ENCODE results near the gene RILPL1.

- TF ChIP-seq, protein P1, sequence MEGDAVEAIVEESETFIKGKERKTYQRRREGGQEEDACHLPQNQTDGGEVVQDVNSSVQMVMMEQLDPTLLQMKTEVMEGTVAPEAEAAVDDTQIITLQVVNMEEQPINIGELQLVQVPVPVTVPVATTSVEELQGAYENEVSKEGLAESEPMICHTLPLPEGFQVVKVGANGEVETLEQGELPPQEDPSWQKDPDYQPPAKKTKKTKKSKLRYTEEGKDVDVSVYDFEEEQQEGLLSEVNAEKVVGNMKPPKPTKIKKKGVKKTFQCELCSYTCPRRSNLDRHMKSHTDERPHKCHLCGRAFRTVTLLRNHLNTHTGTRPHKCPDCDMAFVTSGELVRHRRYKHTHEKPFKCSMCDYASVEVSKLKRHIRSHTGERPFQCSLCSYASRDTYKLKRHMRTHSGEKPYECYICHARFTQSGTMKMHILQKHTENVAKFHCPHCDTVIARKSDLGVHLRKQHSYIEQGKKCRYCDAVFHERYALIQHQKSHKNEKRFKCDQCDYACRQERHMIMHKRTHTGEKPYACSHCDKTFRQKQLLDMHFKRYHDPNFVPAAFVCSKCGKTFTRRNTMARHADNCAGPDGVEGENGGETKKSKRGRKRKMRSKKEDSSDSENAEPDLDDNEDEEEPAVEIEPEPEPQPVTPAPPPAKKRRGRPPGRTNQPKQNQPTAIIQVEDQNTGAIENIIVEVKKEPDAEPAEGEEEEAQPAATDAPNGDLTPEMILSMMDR (IDR thresholded peaks at IDR 0.05), result no peak
- TF ChIP-seq ZFX (IDR thresholded peaks at IDR 0.05; ENCODE audit: borderline replicate concordance), result no peak
Measured at GRCh38 chr12:123522164-123522563, 11.4 kb downstream of the RILPL1 start.
